ENCODE results near the gene TMEM59L. TPM values are rescaled to one million over a fixed set of nuclear protein-coding genes. Genes with fewer than 3 reads are reported as not detected.

Gene TMEM59L
- total RNA-seq, 6 experiments from 2014 or later = 0.31 to 0.43 TPM; not detected in 4

DNA sequence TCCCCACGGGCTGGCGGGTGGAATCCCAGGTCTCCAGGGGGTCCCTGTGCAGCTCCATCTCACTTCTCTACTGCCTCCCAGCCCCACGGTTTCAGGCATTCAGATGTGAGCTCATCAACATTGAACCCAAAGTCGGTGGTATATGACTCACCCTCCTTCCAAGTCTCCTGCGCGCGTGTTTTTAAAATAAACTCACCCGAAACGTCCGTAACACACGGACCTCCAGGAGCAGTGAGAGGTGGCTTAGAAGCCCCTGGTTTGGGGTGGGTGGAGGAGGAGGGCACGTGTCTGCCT is 56.8 kb downstream of the TMEM59L start:
- 94% methylated on average over 8 of the region's 12 CpGs for WGBS (ENCODE audit: insufficient coverage, low coverage, low lambda C conversion rate, missing lambda C conversion rate)
- no peak for DNase-seq
- no peaks in the 10 kb centered on the region for H3K4me1 ChIP-seq
- no peak overlapping the region for H3K27ac ChIP-seq
- H3K36me3 ChIP-seq = peaks cover 0 to 19% (median 3%) of the 10 kb centered on the region in 4 donors
- no peak for ATAC-seq
- intact Hi-C loops (cut with DNase I) = no loop called here
- no peak overlapping the region for H3K4me3 ChIP-seq
- TF ChIP-seq POLR2A (IDR thresholded peaks at IDR 0.05) (no peak), CTCF (IDR thresholded peaks at IDR 0.05) (no peak)
- no peaks in the 10 kb centered on the region for H3K9me3 ChIP-seq
- no peaks in the 10 kb centered on the region for H3K27me3 ChIP-seq

DNA sequence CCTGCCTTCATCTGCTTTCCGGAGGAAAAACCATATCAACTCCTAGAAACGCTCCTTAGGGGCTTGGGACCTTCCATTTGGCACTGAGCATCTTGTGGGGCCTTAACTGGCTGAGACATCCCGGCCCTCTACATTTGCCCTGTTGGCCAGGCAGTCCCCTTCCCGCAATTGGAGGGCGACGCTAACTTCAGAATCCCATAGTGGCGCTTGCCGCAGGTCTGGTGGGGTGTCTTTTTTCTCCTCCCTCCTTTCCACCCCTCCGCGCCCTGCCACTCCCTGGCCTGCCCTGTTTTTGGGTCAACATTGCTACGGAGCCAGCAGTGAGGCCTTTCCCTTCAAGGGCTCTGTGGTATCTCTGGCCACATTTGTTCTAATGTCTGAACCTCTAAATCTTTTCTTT is 57.2 kb downstream of the TMEM59L start:
- H3K36me3 ChIP-seq = peaks cover 0 to 19% (median 3%) of the 10 kb centered on the region in 4 donors
- no peaks in the 10 kb centered on the region for H3K27me3 ChIP-seq
- WGBS (ENCODE audit: insufficient coverage, low coverage, low lambda C conversion rate, missing lambda C conversion rate) = 60% methylated on average over 1 of the region's 11 CpGs

GRCh38 chr19:18670312-18670711 is 57.6 kb downstream of the TMEM59L start:
- Histone ChIP-seq H3K27me3 (no peaks in the 10 kb centered on the region), H3K9me3 (no peaks in the 10 kb centered on the region), H3K4me1 (no peaks in the 10 kb centered on the region), H3K4me3 (no peak overlapping the region), H3K27ac (no peak overlapping the region), H3K36me3 (peaks cover 0 to 19% (median 3%) of the 10 kb centered on the region in 4 donors)
- ATAC-seq (no peak), DNase-seq (no peak)
- intact Hi-C loops (cut with DNase I) = no loop called here
- WGBS (ENCODE audit: insufficient coverage, low coverage, low lambda C conversion rate, missing lambda C conversion rate) = 80% methylated on average over 6 of the region's 13 CpGs
- no peak for TF ChIP-seq CTCF (IDR thresholded peaks at IDR 0.05)
- TF ChIP-seq POLR2A (IDR thresholded peaks at IDR 0.05) = no peak

More for the DNA sequence above, 57.2 kb downstream of the TMEM59L start:
- Histone ChIP-seq H3K27ac (no peak overlapping the region), H3K4me1 (no peaks in the 10 kb centered on the region), H3K9me3 (no peaks in the 10 kb centered on the region), H3K4me3 (no peak overlapping the region)
- intact Hi-C loops (cut with DNase I) = no loop called here
- no peak for TF ChIP-seq POLR2A (IDR thresholded peaks at IDR 0.05)
- TF ChIP-seq CTCF (IDR thresholded peaks at IDR 0.05) = no peak
- ATAC-seq (no peak), DNase-seq (no peak)

Small RNA genes within 50 kb of the gene (small RNA-seq; reads per million reads assigned to genes)
- gene RN7SL155P = 0 reads per million in 2 experiments

Other genes with a start within 250 kb of the TMEM59L start
- 100 to 1,000 TPM in 2 of 6 experiments, 10 to 100 TPM in 2, 1 to 10 TPM in 1, under 1 TPM in 1; 0.88 to 160 (median 57.5) TPM for gene GDF15, start 226.7 kb upstream of the TMEM59L start, total RNA-seq
- 10 to 100 TPM in 1 of 6 experiments, 1 to 10 TPM in 5; 1.9 to 12.6 (median 3.2) TPM for gene LRRC25, start 215.2 kb upstream of the TMEM59L start, total RNA-seq
- gene SSBP4, start 193.5 kb upstream of the TMEM59L start, total RNA-seq = 10 to 100 TPM; 12.8 to 23.9 (median 15.9) TPM
- gene ISYNA1, start 174.7 kb upstream of the TMEM59L start, total RNA-seq = 1 to 10 TPM; 6.5 to 8.3 (median 7.8) TPM
- 10 to 100 TPM in 2 of 6 experiments, 1 to 10 TPM in 4; 5.3 to 11.9 (median 8.6) TPM for gene ELL, start 90.8 kb upstream of the TMEM59L start, total RNA-seq
- gene FKBP8, start 69.3 kb upstream of the TMEM59L start, total RNA-seq = 100 to 1,000 TPM in 3 of 6 experiments, 10 to 100 TPM in 3; 92.7 to 179 (median 118) TPM
- gene KXD1, start 55.0 kb upstream of the TMEM59L start, total RNA-seq = 10 to 100 TPM; 30.2 to 93.0 (median 36.1) TPM
- gene UBA52, start 41.0 kb upstream of the TMEM59L start, total RNA-seq = 100 to 1,000 TPM; 256 to 470 (median 406) TPM
- gene REX1BD, start 24.1 kb upstream of the TMEM59L start, total RNA-seq = 10 to 100 TPM; 30.4 to 71.7 (median 45.6) TPM
- 1 to 10 TPM in 2 of 6 experiments, under 1 TPM in 1, not detected in 3; 0.27 to 2.9 (median 1.2) TPM for gene CRLF1, start 6.1 kb upstream of the TMEM59L start, total RNA-seq
- 1 to 10 TPM; 3.8 to 5.0 (median 4.7) TPM for gene KLHL26, start 24.2 kb downstream of the TMEM59L start, total RNA-seq
- 1 to 10 TPM; 1.7 to 7.2 (median 4.9) TPM for gene CRTC1, start 70.8 kb downstream of the TMEM59L start, total RNA-seq
- gene COMP, start 178.4 kb downstream of the TMEM59L start, total RNA-seq = under 1 TPM in 2 of 6 experiments, not detected in 4; 0.11 to 0.31 TPM
- 10 to 100 TPM; 34.0 to 61.0 (median 41.3) TPM for gene UPF1, start 219.1 kb downstream of the TMEM59L start, total RNA-seq